UCSD-AML1 (cell line): Measurements from ENCODE around the gene TEX48.

ENCODE experiments used
- DNase-seq: peaks from one replicate; lab custom pipeline; 2025; ENCODE audit not compliant: unreplicated experiment; lab: John Stamatoyannopoulos, UW

Gene TEX48

DNA sequence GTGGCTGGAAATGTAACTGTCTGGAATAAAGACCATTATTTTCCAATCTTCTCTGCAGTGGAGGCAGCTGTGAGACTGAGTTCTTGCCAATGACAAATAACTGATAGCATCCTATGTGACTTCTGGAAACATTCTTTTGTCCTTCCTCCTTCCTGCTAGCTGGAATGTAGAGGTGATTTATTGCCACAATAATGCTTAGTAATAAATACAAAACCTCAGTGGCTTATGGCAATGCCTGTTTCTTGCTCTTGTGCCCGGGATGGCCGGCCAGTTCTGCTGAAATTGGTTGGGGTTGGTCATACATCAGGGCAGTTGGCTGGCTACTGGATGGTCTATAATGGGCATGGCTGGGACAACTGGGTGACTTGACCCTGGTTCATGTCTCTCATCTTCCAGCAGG is 12.2 kb upstream of the TEX48 start:
- no peak for DNase-seq

DNA sequence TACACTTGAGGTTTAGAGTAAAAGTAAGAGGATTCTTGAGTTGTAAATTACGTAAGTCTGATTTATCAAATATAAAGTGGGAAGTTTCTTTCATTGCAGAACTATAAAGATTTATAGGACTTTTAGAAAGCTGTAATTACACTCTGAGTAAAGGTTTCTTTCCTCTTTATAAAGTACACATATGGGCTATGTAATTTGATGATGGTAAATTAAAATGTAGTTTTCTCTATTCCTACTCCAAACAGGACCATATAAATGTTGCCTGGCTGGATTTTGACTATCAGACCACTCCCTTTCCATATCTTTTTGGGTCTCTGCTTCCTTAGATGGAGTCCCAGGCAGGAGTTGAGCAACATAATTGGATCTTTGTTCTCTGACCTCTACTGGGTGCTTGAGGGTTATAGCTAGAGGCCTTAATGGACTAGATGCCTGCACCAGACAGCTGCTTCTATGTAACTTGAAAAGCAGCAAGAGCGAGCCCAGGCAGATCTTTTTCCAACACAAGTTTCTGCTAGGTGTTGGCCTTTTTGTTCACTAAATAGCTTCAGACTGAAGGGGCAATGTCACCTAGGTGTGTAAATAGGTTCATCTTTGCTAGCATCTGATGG is 11.4 kb upstream of the TEX48 start:
- DNase-seq, result no peak

DNA sequence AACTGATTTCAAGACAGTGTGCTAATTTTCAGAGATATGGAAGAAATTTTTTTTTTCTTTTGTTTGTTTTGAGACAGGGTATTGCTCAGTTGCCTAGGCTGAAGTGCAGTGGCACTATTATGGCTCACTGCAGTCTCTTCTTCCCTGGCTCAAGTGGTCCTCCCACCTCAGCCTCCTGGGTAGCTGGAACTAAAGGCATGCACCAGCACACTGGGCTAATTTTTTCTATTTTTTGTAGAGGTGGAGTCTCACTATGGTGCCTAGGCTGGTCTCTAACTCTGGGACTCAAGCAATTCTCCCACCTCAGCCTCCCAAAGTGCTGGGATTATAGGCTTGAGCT is 9.9 kb upstream of the TEX48 start:
- no peak for DNase-seq

DNA sequence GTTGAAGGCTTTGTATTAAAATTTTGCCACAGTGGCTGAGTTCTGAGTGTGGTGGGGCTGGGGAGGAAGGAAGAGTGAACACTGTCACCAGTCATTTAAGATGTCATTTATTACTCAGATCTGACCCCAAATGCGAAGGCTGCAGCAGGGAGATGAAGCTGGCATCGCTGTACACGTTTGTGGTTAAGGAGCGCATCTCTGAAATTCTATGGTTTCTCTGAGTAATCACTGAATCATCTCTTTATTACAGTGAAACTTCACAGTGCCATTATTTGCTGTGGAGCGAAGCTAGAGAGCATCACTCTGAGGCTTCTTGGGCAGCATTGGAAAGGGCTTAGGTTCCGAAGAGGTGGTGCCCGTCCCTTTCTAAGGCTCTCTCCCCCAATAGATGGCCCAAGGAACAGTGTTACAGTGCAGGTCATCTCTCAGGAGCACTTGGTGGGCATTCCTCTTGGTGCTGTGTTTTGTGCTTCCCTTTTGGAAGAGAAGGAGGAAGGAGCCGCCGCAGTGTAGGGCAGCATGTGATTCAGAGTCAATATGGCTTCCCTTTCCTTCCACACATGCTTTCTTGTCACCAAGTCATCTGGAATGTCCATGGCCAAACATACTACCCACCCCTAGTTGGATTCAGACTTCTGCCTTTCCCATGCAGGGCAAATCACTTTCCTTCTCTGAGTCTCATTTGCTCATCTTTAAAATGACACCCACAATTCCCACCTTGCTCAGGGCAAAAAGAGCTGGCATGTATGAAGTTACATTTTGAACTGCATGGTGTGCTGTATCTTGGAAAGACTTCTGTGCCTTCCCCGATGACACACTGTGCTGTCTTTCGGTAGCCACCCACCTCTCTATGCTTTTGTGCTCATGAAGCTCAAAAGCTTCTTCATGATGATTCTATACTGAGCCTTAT is 9.3 kb upstream of the TEX48 start:
- no peak for DNase-seq

DNA sequence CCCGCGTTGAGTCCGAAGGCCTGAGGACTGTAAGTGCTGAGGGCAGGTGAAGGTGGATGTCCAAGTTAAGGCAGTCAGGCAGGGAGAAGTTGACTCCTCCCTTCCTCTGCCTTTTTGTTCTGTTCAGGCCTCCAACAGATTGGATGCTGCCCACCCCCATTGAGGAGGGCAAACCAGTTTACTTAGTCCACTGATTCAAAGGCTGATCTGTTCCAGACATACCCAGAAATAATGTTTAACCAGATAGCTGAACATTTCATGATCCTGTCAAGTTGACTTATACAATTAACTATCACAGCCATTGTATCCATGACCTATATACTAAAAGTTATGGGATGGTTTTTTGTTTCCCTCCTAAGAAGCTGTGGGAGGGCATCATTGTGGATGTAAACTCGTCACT is 8.3 kb upstream of the TEX48 start:
- no peak for DNase-seq

DNA sequence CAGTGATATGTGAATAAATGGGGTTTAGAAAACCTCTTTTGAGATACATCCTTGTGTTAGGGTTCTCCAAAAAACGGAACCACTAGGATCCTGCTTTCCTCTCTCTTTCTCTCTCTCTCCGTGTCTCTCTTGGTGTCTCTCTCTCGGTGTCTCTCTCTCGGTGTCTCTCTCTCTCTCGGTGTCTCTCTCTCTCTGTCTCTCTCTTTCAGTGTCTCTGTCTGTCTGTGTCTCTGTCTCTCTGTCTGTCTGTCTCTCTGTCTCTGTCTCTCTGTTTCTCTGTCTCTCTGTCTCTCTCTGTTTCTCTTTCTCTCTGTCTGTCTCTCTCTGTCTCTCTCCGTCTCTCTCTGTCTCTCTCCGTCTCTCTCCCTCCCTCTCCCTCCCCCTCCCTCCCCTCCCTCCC is 7.8 kb upstream of the TEX48 start:
- no peak for DNase-seq

DNA sequence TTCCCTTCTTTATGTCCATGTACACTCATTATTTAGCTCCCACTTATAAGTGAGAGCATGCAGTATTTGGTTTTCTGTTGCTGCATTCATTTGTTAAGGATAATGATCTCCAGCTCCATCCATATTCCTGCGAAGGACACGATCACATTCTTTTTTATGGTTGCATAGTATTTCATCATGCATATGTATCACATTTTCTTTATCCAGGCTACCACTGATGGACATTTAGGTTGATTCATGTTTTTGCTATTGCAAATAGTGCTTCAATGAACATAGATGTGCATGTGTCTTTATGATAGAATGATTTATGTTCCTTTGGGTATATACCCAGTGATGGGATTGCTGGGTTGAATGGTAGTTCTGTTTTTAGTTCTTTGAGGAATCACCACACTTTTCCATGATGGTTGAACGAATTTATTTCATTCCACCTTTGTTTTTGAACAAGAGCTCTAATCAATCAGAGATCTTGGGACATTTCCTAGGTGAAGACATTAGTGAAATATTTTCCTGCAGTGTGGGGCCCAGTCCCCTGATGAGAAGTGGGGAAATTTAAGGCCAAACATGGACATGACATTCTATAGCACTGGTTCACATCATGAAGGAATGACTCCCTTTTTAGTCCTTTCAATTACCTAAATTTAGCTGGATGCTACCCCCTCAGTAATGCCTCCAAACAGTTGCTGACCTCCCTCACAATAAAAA is 7.1 kb upstream of the TEX48 start:
- no peak for DNase-seq

DNA sequence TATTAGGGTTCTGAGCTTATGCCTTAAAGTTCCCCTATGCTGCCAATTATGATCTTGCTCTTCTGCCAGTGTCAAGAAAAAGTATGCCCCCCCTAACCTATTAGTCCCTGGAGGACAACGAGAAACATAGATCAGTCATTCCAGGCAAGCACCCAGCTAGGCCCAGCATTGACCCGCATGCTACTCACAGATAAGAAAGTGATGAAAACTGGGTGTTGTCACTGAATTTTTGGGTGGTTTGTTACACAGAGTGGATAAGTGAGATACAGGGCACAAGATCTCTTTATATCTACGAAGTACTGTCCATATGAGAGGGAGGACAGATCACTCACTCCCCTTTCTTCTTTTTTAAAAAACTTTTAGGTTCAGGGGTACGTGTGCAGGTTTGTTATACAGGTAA is 6.4 kb upstream of the TEX48 start:
- DNase-seq, result no peak

DNA sequence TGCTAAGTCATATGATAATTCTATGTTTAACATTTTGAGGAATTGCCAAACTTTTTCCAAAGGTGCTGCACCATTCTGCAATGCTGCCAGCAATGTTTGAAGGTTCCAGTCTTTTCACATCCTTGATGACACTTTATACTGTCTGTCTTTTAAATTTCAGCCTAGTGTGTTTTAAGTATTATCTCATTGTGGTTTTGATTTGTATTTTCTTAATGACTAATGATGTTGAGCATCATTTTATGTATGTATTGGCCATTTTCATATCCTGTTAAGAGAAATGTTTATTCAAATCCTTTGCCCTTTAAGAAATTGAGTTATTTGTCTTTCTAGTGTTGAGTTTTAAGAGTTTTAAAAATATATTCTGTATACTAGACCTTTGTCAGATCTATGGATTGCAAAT is 5.0 kb upstream of the TEX48 start:
- DNase-seq, result no peak

DNA sequence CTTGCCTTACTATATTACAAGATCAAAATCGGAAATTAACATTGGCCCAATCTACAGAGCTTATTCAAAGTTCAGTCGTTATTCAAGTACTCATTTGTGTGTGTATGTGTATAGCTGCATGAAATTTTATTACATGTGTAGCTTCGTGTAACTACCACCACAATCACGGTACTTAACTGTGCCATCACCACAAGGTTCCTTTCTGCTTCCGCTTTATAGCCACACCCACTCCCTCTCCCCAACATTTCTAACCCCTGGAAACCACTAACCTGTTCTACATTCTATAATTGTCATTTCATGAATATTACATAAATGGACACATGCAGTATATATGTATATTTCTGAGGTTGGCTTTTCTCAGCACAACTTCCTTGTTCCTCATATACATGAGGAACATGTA is 4.0 kb upstream of the TEX48 start:
- no peak for DNase-seq

DNA sequence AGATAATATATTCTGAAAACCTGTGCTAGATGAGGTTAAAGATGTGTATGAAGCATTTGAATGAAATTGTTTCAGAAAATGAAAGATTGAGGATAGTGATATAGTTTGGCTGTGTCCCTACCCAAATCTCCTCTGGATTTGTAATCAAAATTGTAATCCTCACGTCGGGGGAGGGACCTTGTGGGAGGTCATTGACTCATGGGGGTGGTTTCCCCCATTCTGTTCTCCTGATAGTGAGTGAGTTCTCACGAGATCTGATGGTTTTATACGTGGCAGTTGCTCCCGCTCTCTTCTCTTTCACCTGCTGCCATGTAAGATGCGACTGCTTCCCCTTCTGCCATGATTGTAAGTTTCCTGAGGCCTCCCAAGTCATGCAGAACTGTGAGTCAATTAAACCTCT is 2.0 kb upstream of the TEX48 start:
- no peak for DNase-seq

DNA sequence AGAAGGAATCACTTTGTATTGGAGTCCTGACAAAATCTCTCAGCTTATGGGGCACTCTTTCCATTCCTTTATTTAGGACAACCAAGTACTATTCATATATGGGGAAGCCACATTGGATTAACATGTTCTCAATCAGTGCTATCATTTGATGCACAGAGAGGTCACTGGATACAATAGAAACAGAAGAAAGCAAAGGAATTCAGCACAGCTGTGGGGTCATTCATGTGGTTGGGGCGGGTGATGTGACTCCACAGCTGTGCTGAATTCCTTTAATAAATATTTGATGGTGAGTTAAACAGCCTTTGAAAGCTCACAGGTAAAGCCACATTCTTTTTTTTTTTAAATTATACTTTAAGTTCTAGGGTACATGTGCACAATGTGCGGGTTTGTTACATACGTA is 854 bp upstream of the TEX48 start:
- no peak for DNase-seq

DNA sequence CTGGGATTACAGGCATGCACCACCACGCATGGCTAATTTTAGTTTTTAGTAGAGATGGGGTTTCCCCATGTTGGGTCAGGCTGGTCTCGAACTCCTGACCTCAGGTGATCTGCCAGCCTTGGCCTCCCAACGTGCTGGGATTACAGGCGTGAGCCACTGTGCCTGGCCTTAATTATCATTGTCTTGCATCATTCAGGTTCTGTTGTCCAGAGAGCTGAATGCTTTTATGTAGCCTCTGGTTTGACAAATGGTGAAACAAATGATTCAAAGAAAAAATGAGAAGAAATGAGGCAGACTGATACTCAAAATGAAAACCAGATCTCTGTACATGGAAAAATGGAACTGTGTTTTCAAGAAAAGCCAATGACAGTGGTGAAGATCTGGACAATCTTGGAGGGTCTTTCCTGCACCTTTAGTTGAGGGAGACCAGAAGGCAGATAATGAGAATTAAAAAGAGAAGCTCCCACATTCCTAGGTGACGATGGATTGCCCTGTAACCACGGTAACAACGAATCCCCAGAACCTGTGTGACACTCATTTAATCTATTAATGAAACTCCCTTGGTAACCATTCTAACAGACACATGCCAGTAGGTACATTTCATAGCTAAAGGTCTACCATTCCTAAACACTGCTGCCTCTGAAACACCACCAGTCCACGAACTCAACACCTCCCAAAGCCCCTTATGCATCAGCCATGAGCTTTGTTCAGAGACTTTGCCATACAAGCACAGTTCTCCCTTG is 1.6 kb downstream of the TEX48 start:
- no peak for DNase-seq

DNA sequence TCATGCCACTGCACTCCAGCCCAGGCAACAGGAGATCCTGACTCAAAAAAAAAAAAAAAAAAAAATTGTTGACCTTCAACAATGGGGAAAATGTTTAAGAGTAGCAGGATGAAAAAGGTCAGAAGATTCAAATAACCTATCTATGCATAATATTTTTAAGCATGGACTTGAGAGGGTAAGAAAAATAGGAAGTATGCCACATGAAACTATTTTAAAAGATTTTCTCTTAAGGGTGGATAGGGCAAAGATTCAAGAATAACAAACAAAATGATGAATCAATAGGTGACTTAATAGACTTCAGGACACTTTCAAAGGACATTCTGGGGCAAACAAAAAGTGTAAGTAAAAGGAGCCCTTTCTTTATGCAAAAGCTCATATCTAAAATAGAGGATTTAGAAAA is 3.2 kb downstream of the TEX48 start:
- no peak for DNase-seq

DNA sequence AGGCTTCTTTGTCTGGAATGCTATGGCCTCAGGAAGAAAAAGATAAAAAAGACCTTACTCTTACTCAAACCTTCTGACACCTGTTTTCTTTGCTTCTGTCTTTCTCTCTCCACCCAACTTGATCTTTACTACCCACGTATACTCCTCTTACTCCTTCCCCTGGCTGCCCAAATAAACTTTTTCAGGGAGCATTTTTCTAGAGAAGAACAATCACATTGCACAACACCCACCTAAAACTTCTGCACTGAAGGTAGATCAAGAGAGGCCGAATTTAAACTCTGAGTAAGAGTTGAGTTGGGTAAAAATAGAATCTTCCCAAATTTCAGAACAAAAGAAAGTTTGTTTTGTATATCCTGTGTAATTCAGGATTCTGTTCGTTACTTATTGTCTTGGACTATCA is 3.9 kb downstream of the TEX48 start:
- DNase-seq, result no peak

DNA sequence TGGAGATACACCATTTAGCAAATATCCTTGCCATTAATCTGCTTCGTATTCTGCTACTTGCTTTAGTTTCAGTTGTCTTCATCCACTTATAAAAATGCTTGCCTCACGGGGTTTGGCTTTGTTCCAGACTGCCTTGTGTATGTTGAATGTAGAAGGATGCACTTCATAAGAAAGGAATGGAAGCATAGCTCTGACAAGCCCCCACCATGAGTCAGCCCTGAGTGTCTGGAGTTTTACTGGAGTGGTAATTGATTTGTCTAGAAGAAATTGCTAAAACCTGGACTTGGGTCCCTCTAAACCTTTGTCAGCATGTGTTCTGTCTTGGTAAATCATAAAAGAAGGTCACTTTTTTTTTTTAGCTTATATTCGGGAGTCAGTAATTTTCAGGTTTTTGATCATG is 4.6 kb downstream of the TEX48 start:
- DNase-seq, result no peak

DNA sequence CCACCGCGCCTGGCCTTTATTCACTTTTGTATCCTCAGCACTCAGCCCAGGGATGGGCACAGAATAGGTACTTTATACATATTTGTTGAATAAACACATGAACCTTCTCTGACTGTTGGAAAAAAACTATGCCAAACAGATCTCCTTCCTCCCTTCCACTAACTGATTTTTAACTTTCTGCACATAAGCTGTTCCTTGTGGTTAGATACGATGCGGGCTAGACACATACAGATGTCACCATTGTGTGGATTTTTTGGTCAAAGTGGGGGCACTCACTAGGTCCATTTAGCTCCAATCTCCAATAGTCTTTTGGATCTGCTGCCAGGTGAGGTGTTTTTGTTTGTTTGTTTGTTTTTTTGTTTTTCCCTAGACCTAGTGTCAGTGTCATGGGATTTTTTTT is 5.1 kb downstream of the TEX48 start:
- no peak for DNase-seq

DNA sequence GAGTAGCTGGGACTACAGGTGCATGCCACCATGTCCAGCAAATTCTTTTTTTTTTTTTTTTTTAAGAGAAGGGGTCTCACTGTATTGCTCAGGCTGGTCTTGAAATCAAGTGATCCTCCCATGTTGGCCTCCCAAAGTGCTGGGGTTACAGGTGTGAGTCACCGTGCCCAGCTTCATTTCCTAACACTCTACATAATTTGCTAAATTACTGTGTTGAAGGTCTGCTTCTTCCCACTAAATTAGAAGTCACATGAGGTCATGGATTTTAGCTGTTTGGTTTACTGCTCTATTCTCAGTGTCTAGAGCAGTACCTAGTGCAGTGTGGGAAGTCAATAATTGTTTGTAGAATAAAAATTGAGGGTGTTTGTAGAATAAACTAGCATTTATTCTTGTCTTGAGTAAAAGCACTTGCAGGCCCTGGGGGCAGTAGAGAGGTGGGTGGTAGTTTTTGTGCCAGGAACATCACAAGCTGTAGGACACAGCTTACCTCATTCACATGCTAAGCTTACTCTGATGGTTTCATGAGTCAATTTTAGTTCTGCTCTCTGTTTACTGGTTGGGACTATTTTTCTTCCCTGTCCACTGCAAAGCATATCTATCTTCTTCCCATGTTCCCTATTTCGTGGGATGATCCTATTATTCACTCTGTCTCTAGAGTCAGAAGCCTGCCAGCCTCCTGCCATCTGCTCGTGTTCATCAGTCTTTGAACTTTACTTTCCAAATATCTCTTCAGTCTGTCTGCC is 7.0 kb downstream of the TEX48 start:
- no peak for DNase-seq

DNA sequence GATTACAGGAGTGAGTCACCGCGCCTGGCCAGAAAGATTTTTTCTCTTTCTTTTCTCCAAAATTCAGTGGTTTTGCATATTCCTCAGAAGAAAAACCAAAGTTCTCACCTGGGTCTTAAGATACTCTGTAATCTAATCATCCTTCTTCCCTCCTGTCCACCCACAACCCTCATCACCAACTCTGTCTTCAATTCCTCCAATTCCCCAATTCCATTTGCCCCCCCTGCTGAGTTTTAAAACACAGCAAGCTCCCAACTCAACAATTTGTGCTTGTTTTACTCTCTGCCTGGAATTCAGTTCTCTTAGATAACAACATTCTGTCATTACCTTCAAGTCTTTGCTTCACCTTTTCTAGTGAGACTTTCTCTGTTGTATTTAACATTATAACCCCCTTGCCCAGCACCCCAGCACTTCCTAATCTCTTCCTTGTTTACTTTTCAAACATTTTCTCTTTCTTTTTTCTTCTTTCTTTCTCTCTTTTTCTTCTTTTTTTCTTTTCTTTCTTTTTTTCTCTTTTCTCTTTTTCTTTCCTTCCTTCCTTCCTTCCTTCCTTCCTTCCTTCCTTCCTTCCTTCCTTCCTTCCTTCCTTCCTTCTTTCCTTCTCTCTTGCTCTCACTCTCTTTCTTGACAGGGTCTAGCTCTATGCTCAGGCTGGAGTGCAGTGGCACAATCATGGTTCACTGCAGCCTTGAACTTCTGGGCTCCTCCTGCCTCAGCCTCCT is 7.8 kb downstream of the TEX48 start:
- DNase-seq, result no peak

DNA sequence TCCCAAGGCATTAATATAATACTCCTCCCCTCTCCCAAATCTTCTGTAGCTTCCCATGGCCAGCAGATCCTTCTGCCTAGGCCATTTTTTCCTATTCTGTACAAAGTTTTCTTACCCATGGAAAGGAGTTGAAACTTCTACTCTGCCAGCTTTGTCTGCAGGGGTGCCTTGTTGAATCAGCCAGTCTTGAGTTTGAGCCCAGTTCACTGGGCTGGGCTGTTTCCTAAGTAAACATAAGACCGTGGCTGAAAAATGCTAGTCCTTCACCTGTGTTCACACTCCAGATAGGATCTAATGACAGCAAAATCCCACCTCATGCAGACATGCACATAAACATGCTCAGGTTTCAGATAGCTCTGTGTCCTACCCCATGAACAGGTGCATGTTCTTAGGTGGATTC is 10.4 kb downstream of the TEX48 start:
- no peak for DNase-seq
